Uterus (tissue), 4 donors: ENCODE data around the gene NUP153. TPM values are rescaled to one million over a fixed set of nuclear protein-coding genes. Genes with fewer than 3 reads are reported as not detected.
"Not testable (repeated sequence)": the region's sequence is repeated elsewhere in the genome, so short reads cannot be mapped to it uniquely, and the experiment has no call there.

ENCODE experiments used
- DNase-seq, 2 donors: peaks; one replicate each; pipeline ENCODE4 v3.0.0-alpha.2; 2019 to 2020
- H3K27ac ChIP-seq, 2 donors: fragments of 200-600 bp; sonication (generic); 1 replicate in 1 of 2; 2 replicates in 1 of 2; pipeline ENCODE4 v1.5.1; 2016 to 2018
- H3K27me3 ChIP-seq, 2 donors: fragments of 200-600 bp; sonication (generic); one replicate each; pipeline ENCODE4 v1.5.1; 2018 to 2019; ENCODE audit warnings: control low read depth in 1 of 2
- H3K36me3 ChIP-seq, 2 donors: fragments of 200-600 bp; sonication (generic); one replicate each; pipeline ENCODE4 v1.5.1; 2019; ENCODE audit warnings: control low read depth in 1 of 2
- H3K4me1 ChIP-seq, 2 donors: fragments of 200-600 bp; sonication (generic); one replicate each; pipeline ENCODE4 v1.5.1; 2018 to 2019; ENCODE audit warnings: control low read depth in 1 of 2
- H3K4me3 ChIP-seq, 2 donors: fragments of 200-600 bp; sonication (generic); 1 replicate in 1 of 2; 2 replicates in 1 of 2; pipeline ENCODE4 v1.5.1; 2018 to 2019; ENCODE audit warnings: mild to moderate bottlenecking in 1 of 2
- H3K9me3 ChIP-seq, 2 donors: fragments of 200-600 bp; sonication (generic); one replicate each; pipeline ENCODE4 v1.5.1; 2019; ENCODE audit warnings: control low read depth in 1 of 2
- CTCF ChIP-seq, 4 experiments: fragments of 200-600 bp in 2 of 4; fragments of 450-650 bp in 2 of 4; sonication (generic) in 2 of 4; IDR thresholded peaks; one replicate each; pipeline ENCODE4 v1.5.1; 2016 to 2019; ENCODE audit warnings: antibody characterized with exemption in 4 of 4, mild to moderate bottlenecking in 2 of 4, moderate library complexity in 1 of 4
- POLR2A ChIP-seq, 2 donors: fragments of 450-650 bp; IDR thresholded peaks; one replicate each; pipeline ENCODE4 v1.6.1; 2016; ENCODE audit warnings: antibody characterized with exemption in 2 of 2, mild to moderate bottlenecking in 1 of 2, moderate library complexity in 1 of 2
- intact Hi-C: fragments of 100-400 bp; cut with DNase I; formaldehyde crosslinking; loops from one replicate; pipeline ENCODE4 v1.15.1; 2023; ENCODE audit warnings: low total_unique reads
- total RNA-seq, 4 donors: library from RNA; depleted of rRNA in 3 of 4; stranded (reverse); fragments of >200 nt in 3 of 4; gene quantifications; one replicate each; pipeline versions ENCODE4 v1.1.0 to v1.2.4, GENCODE V29; 2014 to 2023
- donor health status: DM: yes; HTN: yes; CAD: no.

NUP153 gene
- total RNA-seq, 4 donors from 2014 or later = 14.1 to 55.1 (median 48.4) TPM

GRCh38 chr6:17740559-17741220 lies 34.0 kb upstream of the NUP153 start:
- peaks cover 0 to 6% of the 10 kb centered on the region in 2 donors for H3K9me3 ChIP-seq
- no peak overlapping the region for H3K4me3 ChIP-seq
- no peaks in the 10 kb centered on the region for H3K4me1 ChIP-seq
- H3K27me3 ChIP-seq = no peaks in the 10 kb centered on the region
- TF ChIP-seq POLR2A (IDR thresholded peaks at IDR 0.05) (no peak), CTCF (IDR thresholded peaks at IDR 0.05) (no peak)
- no peak for DNase-seq
- H3K36me3 ChIP-seq = no peaks in the 10 kb centered on the region
- intact Hi-C loops = no loop called here
- no peak overlapping the region for H3K27ac ChIP-seq

GRCh38 chr6:17737704-17738252 lies 31.1 kb upstream of the NUP153 start:
- Histone ChIP-seq H3K4me1 (no peaks in the 10 kb centered on the region), H3K9me3 (peaks cover 0 to 6% of the 10 kb centered on the region in 2 donors), H3K4me3 (no peak overlapping the region), H3K27me3 (no peaks in the 10 kb centered on the region), H3K27ac (no peak overlapping the region), H3K36me3 (no peaks in the 10 kb centered on the region)
- DNase-seq = no peak
- intact Hi-C loops = no loop called here
- TF ChIP-seq POLR2A (IDR thresholded peaks at IDR 0.05) (no peak), CTCF (IDR thresholded peaks at IDR 0.05) (no peak)

GRCh38 chr6:17735311-17735710 lies 28.6 kb upstream of the NUP153 start:
- H3K36me3 ChIP-seq, H3K27me3 ChIP-seq, H3K9me3 ChIP-seq, H3K27ac ChIP-seq, H3K4me3 ChIP-seq, H3K4me1 ChIP-seq, DNase-seq, intact Hi-C loops: not testable (repeated sequence)

- intact Hi-C loops = no loop called here
- Histone ChIP-seq H3K9me3 (no peaks in the 10 kb centered on the region), H3K4me3 (no peak overlapping the region), H3K4me1 (peaks cover 0 to 3% of the 10 kb centered on the region in 2 donors), H3K27ac (no peak overlapping the region), H3K36me3 (no peaks in the 10 kb centered on the region), H3K27me3 (no peaks in the 10 kb centered on the region)
- TF ChIP-seq POLR2A (IDR thresholded peaks at IDR 0.05) = no peak
- no peak for TF ChIP-seq CTCF (IDR thresholded peaks at IDR 0.05)
- no peak for DNase-seq
These were observed 23.5 kb upstream of the NUP153 start for GRCh38 chr6:17730078-17730704.

- H3K27ac ChIP-seq = no peak overlapping the region
- intact Hi-C loops = no loop called here
- H3K4me1 ChIP-seq = peaks cover 0 to 7% of the 10 kb centered on the region in 2 donors
- no peak for DNase-seq
- H3K9me3 ChIP-seq = no peaks in the 10 kb centered on the region
- TF ChIP-seq CTCF (IDR thresholded peaks at IDR 0.05) = no peak
- no peaks in the 10 kb centered on the region for H3K36me3 ChIP-seq
- no peak overlapping the region for H3K4me3 ChIP-seq
- no peaks in the 10 kb centered on the region for H3K27me3 ChIP-seq
These were observed 22.7 kb upstream of the NUP153 start for GRCh38 chr6:17729223-17730077.
